Measurements from ENCODE around the gene QARS1.

The QARS1 gene

DNA sequence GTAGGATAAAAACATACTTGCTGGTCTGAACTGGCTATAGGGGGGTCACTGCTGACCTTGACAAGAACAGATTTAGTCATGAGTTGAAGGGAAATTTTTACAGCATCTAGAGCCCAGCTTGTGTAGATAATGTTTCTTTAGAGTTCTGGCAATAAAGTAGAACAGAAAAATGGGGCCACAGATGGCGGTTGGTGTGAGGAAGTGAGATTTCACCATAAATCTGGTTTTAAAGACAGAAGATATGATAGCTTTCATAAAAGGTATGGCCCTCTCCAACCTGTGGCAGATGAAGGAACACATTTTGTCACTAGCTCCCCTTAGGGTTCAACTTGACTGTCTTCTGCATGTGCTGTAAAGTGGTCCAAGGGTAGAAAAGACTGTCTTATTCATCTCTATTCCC lies 51.0 kb downstream of the QARS1 start:
- Histone ChIP-seq H3K9me2 (replicated peaks; ENCODE audit: control insufficient read depth, low read length) (no peaks in the 10 kb centered on the region), H3K27ac (ENCODE audit: low read depth, low read length) (no peak overlapping the region), H3K4me1 (ENCODE audit: control insufficient read depth, low read length) (no peaks in the 10 kb centered on the region), H3K36me3 (ENCODE audit: control insufficient read depth, low read length) (peaks cover 73% of the 10 kb centered on the region), H3K4me3 (ENCODE audit: low read length) (no peak overlapping the region), H3K9me3 (ENCODE audit: control insufficient read depth, insufficient read depth, low read length) (no peaks in the 10 kb centered on the region), H3F3A (ENCODE audit: control insufficient read depth, insufficient read depth) (no peaks in the 10 kb centered on the region), H3K4me2 (ENCODE audit: low read length) (no peak overlapping the region), H4K20me1 (ENCODE audit: control insufficient read depth, insufficient read depth, low read depth, low read length) (peaks cover 3% of the 10 kb centered on the region; the same call in 1 of the 2 replicates), H3K27me3 (ENCODE audit: control insufficient read depth, low read length) (no peaks in the 10 kb centered on the region), H3K79me2 (ENCODE audit: control insufficient read depth, low read length) (peaks cover 45% of the 10 kb centered on the region)
- TF ChIP-seq, protein P1, sequence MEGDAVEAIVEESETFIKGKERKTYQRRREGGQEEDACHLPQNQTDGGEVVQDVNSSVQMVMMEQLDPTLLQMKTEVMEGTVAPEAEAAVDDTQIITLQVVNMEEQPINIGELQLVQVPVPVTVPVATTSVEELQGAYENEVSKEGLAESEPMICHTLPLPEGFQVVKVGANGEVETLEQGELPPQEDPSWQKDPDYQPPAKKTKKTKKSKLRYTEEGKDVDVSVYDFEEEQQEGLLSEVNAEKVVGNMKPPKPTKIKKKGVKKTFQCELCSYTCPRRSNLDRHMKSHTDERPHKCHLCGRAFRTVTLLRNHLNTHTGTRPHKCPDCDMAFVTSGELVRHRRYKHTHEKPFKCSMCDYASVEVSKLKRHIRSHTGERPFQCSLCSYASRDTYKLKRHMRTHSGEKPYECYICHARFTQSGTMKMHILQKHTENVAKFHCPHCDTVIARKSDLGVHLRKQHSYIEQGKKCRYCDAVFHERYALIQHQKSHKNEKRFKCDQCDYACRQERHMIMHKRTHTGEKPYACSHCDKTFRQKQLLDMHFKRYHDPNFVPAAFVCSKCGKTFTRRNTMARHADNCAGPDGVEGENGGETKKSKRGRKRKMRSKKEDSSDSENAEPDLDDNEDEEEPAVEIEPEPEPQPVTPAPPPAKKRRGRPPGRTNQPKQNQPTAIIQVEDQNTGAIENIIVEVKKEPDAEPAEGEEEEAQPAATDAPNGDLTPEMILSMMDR (IDR thresholded peaks at IDR 0.05; ENCODE audit: low read depth, low read length, poor library complexity, severe bottlenecking): no peak
- TF ChIP-seq EZH2phosphoT487 (IDR thresholded peaks at IDR 0.05; ENCODE audit: borderline replicate concordance, low read length): no peak

Data from DOHH2 (cell line).